GM10248 (cell line): ENCODE results near the gene PRKAB1.

ENCODE experiments used
- CTCF ChIA-PET: fragments of 300-600 bp; sonication (Branson Sonifier 250); formaldehyde crosslinking; extraction: SDS; loops from one replicate; lab custom pipeline; 2021; ENCODE audit warnings: antibody characterized with exemption; lab: Yijun Ruan, JAX
- POLR2A ChIA-PET: fragments of 350-650 bp; sonication (Branson Sonifier 250); formaldehyde crosslinking; extraction: SDS; loops from one replicate; lab custom pipeline; 2020; ENCODE audit warnings: antibody characterized with exemption; lab: Yijun Ruan, JAX
- DNase-seq: peaks from one replicate; pipeline ENCODE4 v3.0.0; 2012; ENCODE audit errors: extremely low spot score
- TF ChIP-seq, protein P1 (sequence below): IDR thresholded peaks from 2 replicates; pipeline ENCODE4 v1.5.1; 2012; ENCODE audit warnings: mild to moderate bottlenecking, low read depth; ENCODE audit errors: extremely low read depth, missing control alignments, control extremely low read depth

The PRKAB1 gene

DNA sequence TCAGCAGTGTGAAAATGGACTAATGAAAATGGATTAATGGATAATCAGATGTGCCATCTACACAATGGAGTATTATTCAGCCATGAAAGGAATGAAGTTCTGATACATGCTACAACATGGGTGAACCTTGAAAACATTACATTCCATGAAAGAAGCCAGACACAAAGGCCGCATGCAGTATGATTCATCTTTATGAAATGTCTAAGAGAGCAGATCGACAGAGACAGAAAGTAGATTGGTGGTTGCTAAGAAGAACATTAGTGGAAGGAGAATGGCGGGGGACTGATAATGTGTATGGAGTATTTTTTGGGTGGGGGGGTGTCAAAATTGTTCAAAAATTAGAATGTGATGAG, 47.3 kb downstream of the PRKAB1 start:
- CTCF ChIA-PET = no interaction called here
- POLR2A ChIA-PET = no interaction called here
- no peak for DNase-seq
- TF ChIP-seq, protein P1, sequence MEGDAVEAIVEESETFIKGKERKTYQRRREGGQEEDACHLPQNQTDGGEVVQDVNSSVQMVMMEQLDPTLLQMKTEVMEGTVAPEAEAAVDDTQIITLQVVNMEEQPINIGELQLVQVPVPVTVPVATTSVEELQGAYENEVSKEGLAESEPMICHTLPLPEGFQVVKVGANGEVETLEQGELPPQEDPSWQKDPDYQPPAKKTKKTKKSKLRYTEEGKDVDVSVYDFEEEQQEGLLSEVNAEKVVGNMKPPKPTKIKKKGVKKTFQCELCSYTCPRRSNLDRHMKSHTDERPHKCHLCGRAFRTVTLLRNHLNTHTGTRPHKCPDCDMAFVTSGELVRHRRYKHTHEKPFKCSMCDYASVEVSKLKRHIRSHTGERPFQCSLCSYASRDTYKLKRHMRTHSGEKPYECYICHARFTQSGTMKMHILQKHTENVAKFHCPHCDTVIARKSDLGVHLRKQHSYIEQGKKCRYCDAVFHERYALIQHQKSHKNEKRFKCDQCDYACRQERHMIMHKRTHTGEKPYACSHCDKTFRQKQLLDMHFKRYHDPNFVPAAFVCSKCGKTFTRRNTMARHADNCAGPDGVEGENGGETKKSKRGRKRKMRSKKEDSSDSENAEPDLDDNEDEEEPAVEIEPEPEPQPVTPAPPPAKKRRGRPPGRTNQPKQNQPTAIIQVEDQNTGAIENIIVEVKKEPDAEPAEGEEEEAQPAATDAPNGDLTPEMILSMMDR = no peak

DNA sequence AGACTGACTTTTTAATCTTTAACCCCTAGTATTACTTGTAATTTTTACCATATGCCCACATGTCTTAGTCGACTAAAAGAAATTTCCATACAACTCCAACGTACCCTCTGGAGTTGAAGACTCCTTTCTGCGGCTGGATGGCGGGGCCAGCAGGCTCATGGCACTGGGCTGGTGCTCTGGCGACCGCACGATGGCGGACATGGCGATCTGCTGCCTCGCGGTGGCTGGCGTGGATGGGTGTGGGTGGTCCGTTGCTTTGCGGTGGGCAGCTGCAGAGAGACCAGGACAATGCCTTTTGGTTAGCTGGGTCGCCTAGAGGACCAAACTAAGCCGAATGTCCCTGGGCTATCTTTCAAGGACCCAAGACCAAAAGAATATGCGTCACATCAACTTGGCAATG, 50.2 kb downstream of the PRKAB1 start:
- DNase-seq = no peak
- TF ChIP-seq, protein P1 = no peak
- CTCF ChIA-PET = interaction anchor here (1.3 kb wide), 1 partner anchor 11 kb away, joined by 6 read pairs; no protein-coding TSS in a partner anchor
- POLR2A ChIA-PET = no interaction called here

DNA sequence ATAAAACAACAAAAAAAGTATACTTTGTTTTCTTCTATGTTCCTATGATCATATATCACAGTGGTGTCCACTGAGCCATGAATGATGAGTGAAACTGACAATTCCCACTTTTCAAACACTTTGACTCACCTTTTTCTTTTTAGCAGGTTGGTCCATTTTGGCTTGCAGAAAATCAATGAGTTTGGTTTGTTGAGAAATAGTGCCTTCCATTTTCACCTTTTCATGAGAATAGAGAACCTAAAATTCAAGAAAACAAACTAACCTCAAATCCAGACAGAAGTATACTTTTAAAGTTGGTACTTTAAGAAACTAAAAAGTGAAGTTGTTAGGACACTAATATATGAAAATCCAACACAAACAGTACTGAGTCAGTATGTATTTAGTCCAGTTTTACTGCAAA, 52.4 kb downstream of the PRKAB1 start:
- no peak for DNase-seq
- ChIA-PET CTCF (no interaction called here), POLR2A (no interaction called here)
- TF ChIP-seq, protein P1 = no peak

DNA sequence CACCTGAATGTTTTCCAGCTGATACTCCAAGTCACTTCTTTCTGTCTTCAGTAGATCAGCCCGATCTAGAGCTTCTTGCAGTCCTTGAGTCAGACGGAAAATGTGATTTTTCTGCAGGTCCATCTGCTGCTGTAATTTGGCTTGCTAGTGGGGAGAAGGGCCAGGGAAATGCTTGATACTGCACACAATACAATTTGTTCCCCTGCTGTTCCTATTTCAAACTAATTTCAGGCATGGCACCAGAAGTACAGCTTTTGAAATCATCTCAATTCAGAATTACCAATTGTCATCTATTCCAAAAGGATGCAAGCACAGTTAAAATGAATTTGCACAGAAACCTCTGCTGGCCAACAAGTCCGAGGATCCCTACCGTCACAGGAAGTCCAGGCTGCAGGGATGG, 53.4 kb downstream of the PRKAB1 start:
- TF ChIP-seq, protein P1 = no peak

DNA sequence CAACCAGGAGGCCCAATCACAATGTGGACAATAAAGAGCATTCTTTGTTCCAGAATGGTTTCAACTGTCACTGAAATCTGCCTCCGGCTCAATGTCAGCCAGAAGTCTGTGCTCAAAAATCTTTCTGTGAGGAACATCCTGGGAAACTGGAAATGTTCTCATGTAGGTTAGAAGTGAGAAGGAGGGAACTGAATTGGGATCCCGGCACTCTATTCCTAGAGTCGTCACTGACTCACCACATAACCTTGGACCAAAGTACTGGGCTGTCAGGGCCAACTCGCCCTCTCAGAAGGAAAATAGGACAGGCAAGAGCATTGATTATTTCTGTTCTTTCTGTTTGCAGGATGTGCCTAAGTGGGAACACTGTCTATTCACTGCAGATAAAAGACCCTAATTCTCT, 57.6 kb downstream of the PRKAB1 start:
- TF ChIP-seq, protein P1 = no peak
- ChIA-PET CTCF (no interaction called here), POLR2A (no interaction called here)
- DNase-seq = no peak

More for the DNA sequence above, 53.4 kb downstream of the PRKAB1 start:
- POLR2A ChIA-PET = no interaction called here
- CTCF ChIA-PET = interaction anchor here (1.1 kb wide), 1 partner anchor 11 kb away, joined by 4 read pairs; no protein-coding TSS in a partner anchor
- no peak for DNase-seq

DNA sequence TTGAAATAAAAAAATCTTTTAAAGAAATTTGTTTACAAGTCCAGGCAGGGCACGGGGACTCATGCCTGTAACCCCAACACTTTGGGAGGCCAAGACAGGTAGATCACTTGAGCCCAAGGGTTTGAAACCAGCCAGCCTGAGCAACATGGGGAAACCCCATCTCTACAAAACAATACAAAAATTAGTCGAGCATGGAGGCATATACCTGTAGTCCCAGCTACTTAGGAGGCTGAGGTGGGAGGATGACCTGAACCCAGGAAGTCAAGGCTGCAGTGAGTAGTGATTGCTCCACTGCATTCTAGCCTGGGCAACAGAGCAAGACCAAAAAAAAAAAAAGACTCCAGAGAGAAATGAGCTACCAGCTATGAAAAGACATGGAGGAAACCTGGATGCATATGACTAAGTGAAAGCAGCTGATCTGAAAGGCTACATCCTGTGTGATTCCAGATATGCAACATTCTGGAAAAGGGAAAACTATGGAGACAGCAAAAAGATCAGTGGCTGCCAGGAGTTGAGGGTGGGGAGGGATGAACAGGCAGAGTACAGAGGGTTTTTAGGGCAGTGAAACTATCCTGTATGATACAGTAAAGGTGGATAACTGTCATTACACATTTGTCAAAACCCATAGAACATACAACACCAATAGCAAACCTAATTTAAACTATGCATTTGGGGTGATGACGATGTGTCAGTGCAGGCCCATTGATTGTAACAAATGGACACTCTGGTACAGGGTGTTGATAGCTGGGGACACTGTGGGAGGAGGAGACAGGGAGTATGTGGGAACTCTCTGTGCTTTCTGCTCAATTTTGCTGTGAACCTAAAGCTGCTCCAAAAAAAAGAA, 59.9 kb downstream of the PRKAB1 start:
- no peak for DNase-seq
- ChIA-PET POLR2A (no interaction called here), CTCF (interaction anchor here (1.0 to 3.9 kb wide), 4 partner anchors 9 to 49 kb away, joined by 3 to 13 read pairs (median 5); no protein-coding TSS in a partner anchor)
- TF ChIP-seq, protein P1 = no peak

DNA sequence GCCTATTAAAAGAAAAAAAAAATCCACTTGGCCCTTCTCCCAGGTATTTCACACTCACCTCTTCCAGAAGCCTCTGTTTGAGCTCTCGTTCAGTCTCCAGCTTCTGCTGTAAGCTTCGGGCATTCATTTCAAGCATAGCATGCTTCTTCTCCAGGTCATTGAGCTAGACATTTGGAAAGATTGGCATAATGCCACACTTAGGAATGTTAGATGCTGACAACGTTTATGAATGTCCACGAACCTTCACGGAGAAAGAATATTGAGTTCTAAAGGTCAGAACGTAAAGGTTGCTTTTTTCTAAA, 60.5 kb downstream of the PRKAB1 start:
- ChIA-PET CTCF (interaction anchor here (1.2 to 3.9 kb wide), 3 partner anchors 10 to 61 kb away, joined by 3 to 13 read pairs (median 6); partner anchors contain the start of gene PRKAB1), POLR2A (no interaction called here)
- TF ChIP-seq, protein P1 = no peak
- DNase-seq = no peak
